ENCODE results near the gene OR2B2.

Gene OR2B2

DNA sequence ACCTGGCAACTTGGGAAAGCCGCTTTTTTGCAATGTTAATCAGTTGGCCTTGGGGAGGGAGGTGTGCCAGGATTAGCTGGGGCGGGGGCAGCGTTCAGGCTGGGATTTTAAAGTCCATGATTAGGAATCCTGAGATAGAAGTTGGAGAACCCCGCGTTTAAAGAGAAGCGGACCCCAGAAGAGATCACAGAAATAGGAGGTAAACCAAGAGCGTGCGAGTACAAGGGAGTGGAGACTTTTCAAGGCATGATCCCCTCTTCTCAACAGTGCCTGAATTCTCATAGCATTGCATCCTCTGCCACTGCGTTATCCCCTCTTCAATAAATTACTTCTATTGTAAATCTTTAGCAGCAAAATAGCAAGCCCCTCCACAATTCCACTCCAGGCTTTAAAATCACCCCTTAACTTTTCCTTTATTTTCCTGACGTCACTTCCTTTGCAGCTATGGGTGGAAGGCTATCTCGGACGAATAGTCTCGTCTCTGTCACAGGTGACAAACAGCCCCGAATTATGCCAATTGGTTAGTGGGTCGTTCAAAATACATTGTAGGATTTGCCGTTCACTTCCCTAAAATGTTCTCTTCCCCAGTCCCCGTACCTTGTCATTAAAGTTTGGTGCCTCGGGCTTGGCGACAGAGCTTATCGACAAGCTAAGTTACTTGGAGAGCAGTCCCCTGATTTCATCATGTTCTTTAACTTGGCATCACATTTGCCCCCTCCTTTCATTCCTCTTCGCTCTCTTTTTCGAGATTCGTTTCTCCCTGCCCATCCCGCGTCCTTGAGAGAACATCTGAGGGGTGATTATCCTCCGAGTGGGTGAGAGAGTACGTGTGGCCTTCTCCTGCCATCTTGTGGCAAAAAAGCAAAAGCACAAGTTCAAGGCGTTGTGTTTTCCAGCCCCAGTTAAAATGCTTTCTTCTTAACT, 17.1 kb downstream of the OR2B2 start (continued):
- TF ChIP-seq, protein P1, sequence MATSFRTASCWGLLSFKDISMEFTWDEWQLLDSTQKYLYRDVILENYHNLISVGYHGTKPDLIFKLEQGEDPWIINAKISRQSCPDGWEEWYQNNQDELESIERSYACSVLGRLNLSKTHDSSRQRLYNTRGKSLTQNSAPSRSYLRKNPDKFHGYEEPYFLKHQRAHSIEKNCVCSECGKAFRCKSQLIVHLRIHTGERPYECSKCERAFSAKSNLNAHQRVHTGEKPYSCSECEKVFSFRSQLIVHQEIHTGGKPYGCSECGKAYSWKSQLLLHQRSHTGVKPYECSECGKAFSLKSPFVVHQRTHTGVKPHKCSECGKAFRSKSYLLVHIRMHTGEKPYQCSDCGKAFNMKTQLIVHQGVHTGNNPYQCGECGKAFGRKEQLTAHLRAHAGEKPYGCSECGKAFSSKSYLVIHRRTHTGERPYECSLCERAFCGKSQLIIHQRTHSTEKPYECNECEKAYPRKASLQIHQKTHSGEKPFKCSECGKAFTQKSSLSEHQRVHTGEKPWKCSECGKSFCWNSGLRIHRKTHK (tag by site-specific recombination; IDR thresholded peaks at IDR 0.05): no peak
- TF ChIP-seq MEIS1 (CRISPR knock-in tag; IDR thresholded peaks at IDR 0.05; ENCODE audit: borderline replicate concordance): no peak
- no peak for TF ChIP-seq ZNF223 (tag by site-specific recombination; IDR thresholded peaks at IDR 0.05)
- no peak for TF ChIP-seq ZFP3 (tag by site-specific recombination; IDR thresholded peaks at IDR 0.05; ENCODE audit: low read depth)
- TF ChIP-seq ZSCAN30 (tag by site-specific recombination; IDR thresholded peaks at IDR 0.05): 0 out of 2 replicates have a peak, but pooled peaks have one; percentile 6
- TF ChIP-seq, protein P2, sequence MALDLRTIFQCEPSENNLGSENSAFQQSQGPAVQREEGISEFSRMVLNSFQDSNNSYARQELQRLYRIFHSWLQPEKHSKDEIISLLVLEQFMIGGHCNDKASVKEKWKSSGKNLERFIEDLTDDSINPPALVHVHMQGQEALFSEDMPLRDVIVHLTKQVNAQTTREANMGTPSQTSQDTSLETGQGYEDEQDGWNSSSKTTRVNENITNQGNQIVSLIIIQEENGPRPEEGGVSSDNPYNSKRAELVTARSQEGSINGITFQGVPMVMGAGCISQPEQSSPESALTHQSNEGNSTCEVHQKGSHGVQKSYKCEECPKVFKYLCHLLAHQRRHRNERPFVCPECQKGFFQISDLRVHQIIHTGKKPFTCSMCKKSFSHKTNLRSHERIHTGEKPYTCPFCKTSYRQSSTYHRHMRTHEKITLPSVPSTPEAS (tag by site-specific recombination; IDR thresholded peaks at IDR 0.05): no peak
- TF ChIP-seq ZXDB (tag by site-specific recombination; IDR thresholded peaks at IDR 0.05): peak; percentile 64
- TF ChIP-seq, protein P3, sequence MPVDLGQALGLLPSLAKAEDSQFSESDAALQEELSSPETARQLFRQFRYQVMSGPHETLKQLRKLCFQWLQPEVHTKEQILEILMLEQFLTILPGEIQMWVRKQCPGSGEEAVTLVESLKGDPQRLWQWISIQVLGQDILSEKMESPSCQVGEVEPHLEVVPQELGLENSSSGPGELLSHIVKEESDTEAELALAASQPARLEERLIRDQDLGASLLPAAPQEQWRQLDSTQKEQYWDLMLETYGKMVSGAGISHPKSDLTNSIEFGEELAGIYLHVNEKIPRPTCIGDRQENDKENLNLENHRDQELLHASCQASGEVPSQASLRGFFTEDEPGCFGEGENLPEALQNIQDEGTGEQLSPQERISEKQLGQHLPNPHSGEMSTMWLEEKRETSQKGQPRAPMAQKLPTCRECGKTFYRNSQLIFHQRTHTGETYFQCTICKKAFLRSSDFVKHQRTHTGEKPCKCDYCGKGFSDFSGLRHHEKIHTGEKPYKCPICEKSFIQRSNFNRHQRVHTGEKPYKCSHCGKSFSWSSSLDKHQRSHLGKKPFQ (tag by site-specific recombination; IDR thresholded peaks at IDR 0.05): no peak
- TF ChIP-seq, protein P4, sequence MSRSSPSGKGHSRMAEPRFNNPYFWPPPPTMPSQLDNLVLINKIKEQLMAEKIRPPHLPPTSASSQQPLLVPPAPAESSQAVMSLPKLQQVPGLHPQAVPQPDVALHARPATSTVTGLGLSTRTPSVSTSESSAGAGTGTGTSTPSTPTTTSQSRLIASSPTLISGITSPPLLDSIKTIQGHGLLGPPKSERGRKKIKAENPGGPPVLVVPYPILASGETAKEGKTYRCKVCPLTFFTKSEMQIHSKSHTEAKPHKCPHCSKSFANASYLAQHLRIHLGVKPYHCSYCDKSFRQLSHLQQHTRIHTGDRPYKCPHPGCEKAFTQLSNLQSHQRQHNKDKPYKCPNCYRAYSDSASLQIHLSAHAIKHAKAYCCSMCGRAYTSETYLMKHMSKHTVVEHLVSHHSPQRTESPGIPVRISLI (tag by site-specific recombination; IDR thresholded peaks at IDR 0.05): no peak
- TF ChIP-seq ZNF16 (tag by site-specific recombination; IDR thresholded peaks at IDR 0.05; ENCODE audit: low read depth): no peak
- 0 out of 2 replicates have a peak, but pooled peaks have one; percentile 16 for TF ChIP-seq ZNF24 (tag by site-specific recombination; IDR thresholded peaks at IDR 0.05)
- TF ChIP-seq ZNF677 (tag by site-specific recombination; IDR thresholded peaks at IDR 0.05): no peak
- TF ChIP-seq KLF7 (tag by site-specific recombination; IDR thresholded peaks at IDR 0.05; ENCODE audit: borderline replicate concordance): no peak
- no peak for TF ChIP-seq ZNF433 (tag by site-specific recombination; IDR thresholded peaks at IDR 0.05; ENCODE audit: low read depth)
- no peak for TF ChIP-seq ZNF302 (tag by site-specific recombination; IDR thresholded peaks at IDR 0.05; ENCODE audit: low read depth)
- no peak for TF ChIP-seq ZNF404 (tag by site-specific recombination; IDR thresholded peaks at IDR 0.05)
- peak; percentile 96 for TF ChIP-seq ZNF629 (tag by site-specific recombination; IDR thresholded peaks at IDR 0.05)
- no peak for TF ChIP-seq ZNF624 (tag by site-specific recombination; IDR thresholded peaks at IDR 0.05)
- TF ChIP-seq ZNF248 (tag by site-specific recombination; IDR thresholded peaks at IDR 0.05): no peak
- TF ChIP-seq ZNF701 (tag by site-specific recombination; IDR thresholded peaks at IDR 0.05): no peak
- no peak for TF ChIP-seq ZBTB8A (tag by site-specific recombination; IDR thresholded peaks at IDR 0.05)
- no peak for TF ChIP-seq ZNF785 (tag by site-specific recombination; IDR thresholded peaks at IDR 0.05)
- peak; percentile 99 for TF ChIP-seq ZNF654 (tag by site-specific recombination; IDR thresholded peaks at IDR 0.05; ENCODE audit: low read depth)
- TF ChIP-seq ZNF548 (tag by site-specific recombination; IDR thresholded peaks at IDR 0.05): no peak
- no peak for TF ChIP-seq GLIS1 (tag by site-specific recombination; IDR thresholded peaks at IDR 0.05)
- TF ChIP-seq ZNF133 (tag by site-specific recombination; IDR thresholded peaks at IDR 0.05): no peak
- no peak for TF ChIP-seq ZNF112 (tag by site-specific recombination; IDR thresholded peaks at IDR 0.05)
- TF ChIP-seq, protein P5, sequence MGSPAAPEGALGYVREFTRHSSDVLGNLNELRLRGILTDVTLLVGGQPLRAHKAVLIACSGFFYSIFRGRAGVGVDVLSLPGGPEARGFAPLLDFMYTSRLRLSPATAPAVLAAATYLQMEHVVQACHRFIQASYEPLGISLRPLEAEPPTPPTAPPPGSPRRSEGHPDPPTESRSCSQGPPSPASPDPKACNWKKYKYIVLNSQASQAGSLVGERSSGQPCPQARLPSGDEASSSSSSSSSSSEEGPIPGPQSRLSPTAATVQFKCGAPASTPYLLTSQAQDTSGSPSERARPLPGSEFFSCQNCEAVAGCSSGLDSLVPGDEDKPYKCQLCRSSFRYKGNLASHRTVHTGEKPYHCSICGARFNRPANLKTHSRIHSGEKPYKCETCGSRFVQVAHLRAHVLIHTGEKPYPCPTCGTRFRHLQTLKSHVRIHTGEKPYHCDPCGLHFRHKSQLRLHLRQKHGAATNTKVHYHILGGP (tag by site-specific recombination; IDR thresholded peaks at IDR 0.05): no peak
- TF ChIP-seq, protein P6, sequence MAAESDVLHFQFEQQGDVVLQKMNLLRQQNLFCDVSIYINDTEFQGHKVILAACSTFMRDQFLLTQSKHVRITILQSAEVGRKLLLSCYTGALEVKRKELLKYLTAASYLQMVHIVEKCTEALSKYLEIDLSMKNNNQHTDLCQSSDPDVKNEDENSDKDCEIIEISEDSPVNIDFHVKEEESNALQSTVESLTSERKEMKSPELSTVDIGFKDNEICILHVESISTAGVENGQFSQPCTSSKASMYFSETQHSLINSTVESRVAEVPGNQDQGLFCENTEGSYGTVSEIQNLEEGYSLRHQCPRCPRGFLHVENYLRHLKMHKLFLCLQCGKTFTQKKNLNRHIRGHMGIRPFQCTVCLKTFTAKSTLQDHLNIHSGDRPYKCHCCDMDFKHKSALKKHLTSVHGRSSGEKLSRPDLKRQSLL (tag by site-specific recombination; IDR thresholded peaks at IDR 0.05): no peak
- TF ChIP-seq, protein P7, sequence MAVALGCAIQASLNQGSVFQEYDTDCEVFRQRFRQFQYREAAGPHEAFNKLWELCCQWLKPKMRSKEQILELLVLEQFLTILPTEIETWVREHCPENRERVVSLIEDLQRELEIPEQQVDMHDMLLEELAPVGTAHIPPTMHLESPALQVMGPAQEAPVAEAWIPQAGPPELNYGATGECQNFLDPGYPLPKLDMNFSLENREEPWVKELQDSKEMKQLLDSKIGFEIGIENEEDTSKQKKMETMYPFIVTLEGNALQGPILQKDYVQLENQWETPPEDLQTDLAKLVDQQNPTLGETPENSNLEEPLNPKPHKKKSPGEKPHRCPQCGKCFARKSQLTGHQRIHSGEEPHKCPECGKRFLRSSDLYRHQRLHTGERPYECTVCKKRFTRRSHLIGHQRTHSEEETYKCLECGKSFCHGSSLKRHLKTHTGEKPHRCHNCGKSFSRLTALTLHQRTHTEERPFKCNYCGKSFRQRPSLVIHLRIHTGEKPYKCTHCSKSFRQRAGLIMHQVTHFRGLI (tag by site-specific recombination; IDR thresholded peaks at IDR 0.05): no peak
- no peak for TF ChIP-seq ZNF239 (tag by site-specific recombination; IDR thresholded peaks at IDR 0.05)

Measured in HEK293 (cell line).